HG03520 (cell line): ENCODE data around the gene RELN.

Source experiments
- ATAC-seq: cut with Tn5 transposase; IDR thresholded peaks from one replicate; pipeline ENCODE4 v1.9.1; 2021; ENCODE audit warnings: mild to moderate bottlenecking, moderate library complexity; ENCODE audit not compliant: unreplicated experiment

Gene RELN

GRCh38 chr7:103593691-103594090, 395.8 kb downstream of the RELN start:
- no peak for ATAC-seq

GRCh38 chr7:103592844-103593243, 396.6 kb downstream of the RELN start:
- no peak for ATAC-seq

- no peak for ATAC-seq
Measured at GRCh38 chr7:103592187-103592586, 397.3 kb downstream of the RELN start.

GRCh38 chr7:103580031-103580430, 409.4 kb downstream of the RELN start:
- ATAC-seq, result no peak

GRCh38 chr7:103577059-103577458, 412.4 kb downstream of the RELN start:
- no peak for ATAC-seq

- ATAC-seq, result no peak
Measured at GRCh38 chr7:103576641-103577040, 412.8 kb downstream of the RELN start.

GRCh38 chr7:103574576-103574975, 414.9 kb downstream of the RELN start:
- ATAC-seq, result no peak

GRCh38 chr7:103573479-103574058, 415.9 kb downstream of the RELN start:
- no peak for ATAC-seq

- ATAC-seq, result no peak
Measured at GRCh38 chr7:103571586-103571985, 417.9 kb downstream of the RELN start.

GRCh38 chr7:103569621-103570305, 419.7 kb downstream of the RELN start:
- no peak for ATAC-seq

- ATAC-seq, result no peak
Measured at GRCh38 chr7:103564416-103564815, 425.0 kb downstream of the RELN start.

- no peak for ATAC-seq
Measured at GRCh38 chr7:103560136-103560535, 429.3 kb downstream of the RELN start.

- no peak for ATAC-seq
Measured at GRCh38 chr7:103551016-103551415, 438.4 kb downstream of the RELN start.

GRCh38 chr7:103549786-103550185, 439.7 kb downstream of the RELN start:
- no peak for ATAC-seq

- ATAC-seq, result no peak
Measured at GRCh38 chr7:103547451-103548284, 441.8 kb downstream of the RELN start.

GRCh38 chr7:103542470-103542869, 447.0 kb downstream of the RELN start:
- ATAC-seq, result no peak

- no peak for ATAC-seq
Measured at GRCh38 chr7:103541947-103542346, 447.5 kb downstream of the RELN start.

- no peak for ATAC-seq
Measured at GRCh38 chr7:103541026-103541425, 448.4 kb downstream of the RELN start.

GRCh38 chr7:103540338-103540737, 449.1 kb downstream of the RELN start:
- ATAC-seq, result no peak

- no peak for ATAC-seq
Measured at GRCh38 chr7:103539875-103540274, 449.6 kb downstream of the RELN start.

- no peak for ATAC-seq
Measured at GRCh38 chr7:103538964-103539709, 450.3 kb downstream of the RELN start.
